ENCODE data around the gene CBY3. TPM values are rescaled to one million over a fixed set of nuclear protein-coding genes. Genes with fewer than 3 reads are reported as not detected.
"Not testable (repeated sequence)": the region's sequence is repeated elsewhere in the genome, so short reads cannot be mapped to it uniquely, and the experiment has no call there.

CBY3 gene
- total and polyA plus RNA-seq, 9 donors, result 0.65 TPM; not detected in 8

GRCh38 chr5:179650245-179650644, 30.6 kb downstream of the CBY3 start:
- H3K27me3 ChIP-seq; intact Hi-C loops (cut with DNase I); H3K9me3 ChIP-seq; H3K4me3 ChIP-seq; DNase-seq; H3K36me3 ChIP-seq; H3K4me1 ChIP-seq (ENCODE audit: insufficient read depth); H3K27ac ChIP-seq: not testable (repeated sequence)
- WGBS, 3 donors, result 92 to 95% (median 95%) methylated on average over 14 to 26 of the region's 26 CpGs

- intact Hi-C loops (cut with DNase I); H3K4me3 ChIP-seq; H3K9me3 ChIP-seq; H3K27me3 ChIP-seq; H3K36me3 ChIP-seq; H3K4me1 ChIP-seq (ENCODE audit: insufficient read depth); H3K27ac ChIP-seq; DNase-seq: not testable (repeated sequence)
- 65 to 75% (median 75%) methylated on average over 10 of the region's 10 CpGs for WGBS, 3 donors
These were observed 31.6 kb downstream of the CBY3 start for GRCh38 chr5:179649166-179649703.

GRCh38 chr5:179648410-179648809, 32.4 kb downstream of the CBY3 start:
- WGBS, 3 donors, result 73 to 80% (median 78%) methylated on average over 9 of the region's 9 CpGs

GRCh38 chr5:179644766-179645165, 36.1 kb downstream of the CBY3 start:
- H3K4me3 ChIP-seq; H3K9me3 ChIP-seq; H3K4me1 ChIP-seq (ENCODE audit: insufficient read depth); intact Hi-C loops (cut with DNase I); H3K27ac ChIP-seq; H3K36me3 ChIP-seq; H3K27me3 ChIP-seq; DNase-seq: not testable (repeated sequence)
- 62 to 77% (median 76%) methylated on average over 4 to 5 of the region's 5 CpGs for WGBS, 3 donors

More at GRCh38 chr5:179648410-179648809, 32.4 kb downstream of the CBY3 start:
- no peaks in the 10 kb centered on the region for H3K36me3 ChIP-seq
- no peaks in the 10 kb centered on the region for H3K27me3 ChIP-seq
- H3K9me3 ChIP-seq, result no peaks in the 10 kb centered on the region
- H3K4me3 ChIP-seq, result no peak overlapping the region
- DNase-seq, result no peak
- no peaks in the 10 kb centered on the region for H3K4me1 ChIP-seq (ENCODE audit: insufficient read depth)
- H3K27ac ChIP-seq, result no peak overlapping the region
- TF ChIP-seq POLR2A (IDR thresholded peaks at IDR 0.05) (no peak), CTCF (IDR thresholded peaks at IDR 0.05) (no peak)
- intact Hi-C loops (cut with DNase I), result no loop called here

GRCh38 chr5:179643141-179643920, 37.5 kb downstream of the CBY3 start:
- H3K4me3 ChIP-seq; H3K4me1 ChIP-seq (ENCODE audit: insufficient read depth); H3K9me3 ChIP-seq; intact Hi-C loops (cut with DNase I); H3K27me3 ChIP-seq; H3K36me3 ChIP-seq; H3K27ac ChIP-seq; DNase-seq: not testable (repeated sequence)
- 82 to 85% (median 82%) methylated on average over 13 to 16 of the region's 16 CpGs for WGBS, 3 donors

GRCh38 chr5:179642626-179643025, 38.2 kb downstream of the CBY3 start:
- H3K9me3 ChIP-seq; H3K36me3 ChIP-seq; DNase-seq; intact Hi-C loops (cut with DNase I); H3K4me3 ChIP-seq; H3K27me3 ChIP-seq; H3K4me1 ChIP-seq (ENCODE audit: insufficient read depth); H3K27ac ChIP-seq: not testable (repeated sequence)
- WGBS, 3 donors, result 80 to 85% (median 82%) methylated on average over 14 to 17 of the region's 17 CpGs

GRCh38 chr5:179641745-179642144, 39.1 kb downstream of the CBY3 start:
- DNase-seq; intact Hi-C loops (cut with DNase I); H3K9me3 ChIP-seq; H3K36me3 ChIP-seq; H3K4me1 ChIP-seq (ENCODE audit: insufficient read depth); H3K27ac ChIP-seq; H3K4me3 ChIP-seq; H3K27me3 ChIP-seq: not testable (repeated sequence)
- WGBS, 3 donors, result 0% methylated on average over 1 of the region's 4 CpGs; no CpG with 5 or more reads in 2 of the 3 donors

GRCh38 chr5:179639296-179639695, 41.5 kb downstream of the CBY3 start:
- H3K9me3 ChIP-seq; H3K4me1 ChIP-seq (ENCODE audit: insufficient read depth); H3K4me3 ChIP-seq; H3K36me3 ChIP-seq; H3K27me3 ChIP-seq; intact Hi-C loops (cut with DNase I); DNase-seq; H3K27ac ChIP-seq: not testable (repeated sequence)
- WGBS, 3 donors, result 93 to 96% (median 94%) methylated on average over 11 of the region's 11 CpGs

- H3K27ac ChIP-seq; DNase-seq; H3K4me3 ChIP-seq; H3K9me3 ChIP-seq; intact Hi-C loops (cut with DNase I); H3K4me1 ChIP-seq (ENCODE audit: insufficient read depth); H3K27me3 ChIP-seq; H3K36me3 ChIP-seq: not testable (repeated sequence)
- 8% methylated on average over 9 of the region's 49 CpGs; no CpG with 5 or more reads in 2 of the 3 donors for WGBS, 3 donors
These were observed 46.3 kb downstream of the CBY3 start for GRCh38 chr5:179634370-179635172.

GRCh38 chr5:179633501-179634369, 47.1 kb downstream of the CBY3 start:
- H3K27ac ChIP-seq; H3K4me1 ChIP-seq (ENCODE audit: insufficient read depth); H3K9me3 ChIP-seq; H3K27me3 ChIP-seq; H3K36me3 ChIP-seq; intact Hi-C loops (cut with DNase I); DNase-seq: not testable (repeated sequence)
- peak overlapping the region; percentile 31 for H3K4me3 ChIP-seq
- 46 to 64% (median 51%) methylated on average over 19 to 23 of the region's 38 CpGs for WGBS, 3 donors
